Neural cell (in vitro differentiated cells): ENCODE results near the gene FAM151B. TPM values are rescaled to one million over a fixed set of nuclear protein-coding genes. Genes with fewer than 3 reads are reported as not detected.

ENCODE experiments used
- H2AFZ ChIP-seq: fragments of 200-600, 300-800 bp; sonication (generic), shearing (Covaris generic); 2 replicates; pipeline ENCODE4 v1.6.0; 2014; ENCODE audit warnings: low read depth, mild to moderate bottlenecking, antibody characterized with exemption, low read length, moderate library complexity
- H3F3A ChIP-seq: fragments of 200-600 bp; shearing (Covaris generic); 2 replicates; pipeline ENCODE4 v1.6.1; 2016; ENCODE audit warnings: mild to moderate bottlenecking, moderate library complexity, mixed read lengths, antibody characterized with exemption, low read length; ENCODE audit not compliant: insufficient read depth, poor library complexity, severe bottlenecking
- H3K27ac ChIP-seq: fragments of 200-600, 300-800 bp; sonication (generic), shearing (Covaris generic); 2 replicates; pipeline ENCODE4 v1.5.1; 2014; ENCODE audit warnings: mild to moderate bottlenecking, low read length, moderate library complexity
- H3K27me3 ChIP-seq: fragments of 300-800, 200-600 bp; sonication (generic), shearing (Covaris generic); 2 replicates; pipeline ENCODE4 v1.6.0; 2014; ENCODE audit warnings: mild to moderate bottlenecking, low read depth, low read length, moderate library complexity; ENCODE audit not compliant: insufficient read depth
- H3K36me3 ChIP-seq: fragments of 300-800, 200-600 bp; sonication (generic), shearing (Covaris generic); 2 replicates; pipeline ENCODE4 v1.5.1; 2014; ENCODE audit warnings: mild to moderate bottlenecking, antibody characterized with exemption, low read length, moderate library complexity; ENCODE audit not compliant: insufficient read depth
- H3K4me2 ChIP-seq: fragments of 300-800, 200-600 bp; sonication (generic), shearing (Covaris generic); 2 replicates; pipeline ENCODE4 v1.6.0; 2014; ENCODE audit warnings: mild to moderate bottlenecking, low read length
- H3K4me3 ChIP-seq: fragments of 300-800, 200-600 bp; sonication (generic), shearing (Covaris generic); 2 replicates; pipeline ENCODE4 v1.5.1; 2014; ENCODE audit warnings: mild to moderate bottlenecking, low read length, moderate library complexity
- H3K79me2 ChIP-seq: fragments of 200-600 bp; shearing (Covaris generic); replicated peaks from 2 replicates; pipeline ENCODE4 v1.6.0; 2014; ENCODE audit warnings: mild to moderate bottlenecking, low read length, moderate library complexity; ENCODE audit not compliant: insufficient read depth
- H3K9ac ChIP-seq: fragments of 300-800, 200-600 bp; sonication (generic), shearing (Covaris generic); 2 replicates; pipeline ENCODE4 v1.6.1; 2016; ENCODE audit warnings: mild to moderate bottlenecking, low read length, mixed read lengths
- H3K9me2 ChIP-seq: fragments of 200-600 bp; shearing (Covaris generic); 2 replicates; pipeline ENCODE4 v1.6.1; 2016; ENCODE audit warnings: mild to moderate bottlenecking, low read length, mixed read lengths; ENCODE audit not compliant: insufficient read depth
- H3K9me3 ChIP-seq: fragments of 200-600, 300-800 bp; sonication (generic), shearing (Covaris generic); 2 replicates; pipeline ENCODE4 v1.6.1; 2016; ENCODE audit warnings: mild to moderate bottlenecking, mixed run types, low read length, moderate library complexity, mixed read lengths
- H4K20me1 ChIP-seq: fragments of 200-600 bp; shearing (Covaris generic); 2 replicates; pipeline ENCODE4 v1.6.1; 2016; ENCODE audit warnings: mild to moderate bottlenecking, mixed run types; ENCODE audit not compliant: insufficient read depth
- EP300 ChIP-seq: fragments of 450-650 bp; conservative IDR thresholded peaks from 2 replicates; pipeline ENCODE4 v1.6.1; 2014; ENCODE audit warnings: antibody characterized with exemption, mild to moderate bottlenecking, moderate library complexity; ENCODE audit not compliant: poor library complexity, severe bottlenecking
- EZH2 ChIP-seq: fragments of 200-600, 300-800 bp; shearing (Covaris generic), sonication (generic); IDR thresholded peaks from 2 replicates; pipeline ENCODE4 v1.6.1; 2014; ENCODE audit warnings: antibody characterized with exemption, low read length, borderline replicate concordance, mild to moderate bottlenecking; ENCODE audit not compliant: insufficient read depth, poor library complexity, severe bottlenecking
- MXI1 ChIP-seq: fragments of 450-650 bp; conservative IDR thresholded peaks from 2 replicates; pipeline ENCODE4 v1.6.1; 2014; ENCODE audit warnings: antibody characterized with exemption, mild to moderate bottlenecking; ENCODE audit not compliant: poor library complexity, severe bottlenecking
- POLR2AphosphoS5 ChIP-seq: IDR thresholded peaks from 2 replicates; pipeline ENCODE4 v1.6.1; 2012
- RAD21 ChIP-seq: fragments of 450-650 bp; conservative IDR thresholded peaks from 2 replicates; pipeline ENCODE4 v1.6.1; 2014; ENCODE audit warnings: antibody characterized with exemption, mild to moderate bottlenecking, moderate library complexity
- SMC3 ChIP-seq: fragments of 450-650 bp; conservative IDR thresholded peaks from 2 replicates; pipeline ENCODE4 v1.6.1; 2014; ENCODE audit warnings: antibody characterized with exemption, mild to moderate bottlenecking, moderate library complexity; ENCODE audit not compliant: poor library complexity
- TAF1 ChIP-seq: IDR thresholded peaks from 2 replicates; pipeline ENCODE4 v1.6.1; 2012; ENCODE audit warnings: low read depth
- polyA plus RNA-seq: library from polyadenylated mRNA; depleted of rRNA; stranded (reverse); fragments of >200 nt; gene quantifications from 2 replicates; pipeline ENCODE4 v1.2.3, GENCODE V29; 2014
- TF ChIP-seq, protein P1 (sequence below): IDR thresholded peaks from 2 replicates; pipeline ENCODE4 v1.6.1; 2012; ENCODE audit warnings: borderline replicate concordance
- TF ChIP-seq, protein P2 (sequence below): fragments of 450-650 bp; IDR thresholded peaks from 2 replicates; pipeline ENCODE4 v1.5.1; 2014; ENCODE audit warnings: antibody characterized with exemption, mild to moderate bottlenecking, moderate library complexity; ENCODE audit not compliant: poor library complexity, severe bottlenecking

The FAM151B gene
- polyA plus RNA-seq, 1 donor from 2014 or later = 3.3 TPM

DNA sequence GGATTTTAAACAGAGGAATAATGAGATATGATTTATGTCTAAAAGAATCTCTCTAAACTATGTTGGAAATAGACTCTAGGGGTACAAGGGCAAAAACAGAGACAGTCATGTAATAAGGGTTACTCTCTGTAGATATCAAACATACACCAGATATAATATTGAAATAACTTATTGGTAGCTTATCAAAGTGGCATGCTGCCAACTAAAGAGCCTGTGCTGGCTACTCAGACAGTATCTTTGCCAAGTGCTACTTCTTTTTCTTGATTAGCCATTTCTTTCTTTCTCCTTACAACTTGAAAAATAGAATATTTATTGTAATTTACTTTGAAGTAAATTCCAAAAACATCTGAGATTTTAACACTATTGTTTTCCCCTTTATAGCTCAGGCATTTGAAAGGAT, 45.2 kb upstream of the FAM151B start:
- Histone ChIP-seq H3K79me2 (no peaks in the 10 kb centered on the region), H3K9me2 (no peaks in the 10 kb centered on the region), H3K9ac (no peak overlapping the region), H3F3A (no peaks in the 10 kb centered on the region), H3K27ac (no peak overlapping the region), H3K36me3 (peaks cover 3% of the 10 kb centered on the region), H4K20me1 (no peaks in the 10 kb centered on the region), H3K4me3 (no peak overlapping the region), H3K27me3 (no peaks in the 10 kb centered on the region), H2AFZ (no peak overlapping the region), H3K9me3 (no peaks in the 10 kb centered on the region), H3K4me2 (no peak overlapping the region)
- no peak for TF ChIP-seq EZH2
- no peak for TF ChIP-seq RAD21
- no peak for TF ChIP-seq TAF1
- TF ChIP-seq MXI1 = no peak
- TF ChIP-seq, protein P1, sequence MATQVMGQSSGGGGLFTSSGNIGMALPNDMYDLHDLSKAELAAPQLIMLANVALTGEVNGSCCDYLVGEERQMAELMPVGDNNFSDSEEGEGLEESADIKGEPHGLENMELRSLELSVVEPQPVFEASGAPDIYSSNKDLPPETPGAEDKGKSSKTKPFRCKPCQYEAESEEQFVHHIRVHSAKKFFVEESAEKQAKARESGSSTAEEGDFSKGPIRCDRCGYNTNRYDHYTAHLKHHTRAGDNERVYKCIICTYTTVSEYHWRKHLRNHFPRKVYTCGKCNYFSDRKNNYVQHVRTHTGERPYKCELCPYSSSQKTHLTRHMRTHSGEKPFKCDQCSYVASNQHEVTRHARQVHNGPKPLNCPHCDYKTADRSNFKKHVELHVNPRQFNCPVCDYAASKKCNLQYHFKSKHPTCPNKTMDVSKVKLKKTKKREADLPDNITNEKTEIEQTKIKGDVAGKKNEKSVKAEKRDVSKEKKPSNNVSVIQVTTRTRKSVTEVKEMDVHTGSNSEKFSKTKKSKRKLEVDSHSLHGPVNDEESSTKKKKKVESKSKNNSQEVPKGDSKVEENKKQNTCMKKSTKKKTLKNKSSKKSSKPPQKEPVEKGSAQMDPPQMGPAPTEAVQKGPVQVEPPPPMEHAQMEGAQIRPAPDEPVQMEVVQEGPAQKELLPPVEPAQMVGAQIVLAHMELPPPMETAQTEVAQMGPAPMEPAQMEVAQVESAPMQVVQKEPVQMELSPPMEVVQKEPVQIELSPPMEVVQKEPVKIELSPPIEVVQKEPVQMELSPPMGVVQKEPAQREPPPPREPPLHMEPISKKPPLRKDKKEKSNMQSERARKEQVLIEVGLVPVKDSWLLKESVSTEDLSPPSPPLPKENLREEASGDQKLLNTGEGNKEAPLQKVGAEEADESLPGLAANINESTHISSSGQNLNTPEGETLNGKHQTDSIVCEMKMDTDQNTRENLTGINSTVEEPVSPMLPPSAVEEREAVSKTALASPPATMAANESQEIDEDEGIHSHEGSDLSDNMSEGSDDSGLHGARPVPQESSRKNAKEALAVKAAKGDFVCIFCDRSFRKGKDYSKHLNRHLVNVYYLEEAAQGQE = no peak
- TF ChIP-seq SMC3 = no peak
- no peak for TF ChIP-seq EP300
- TF ChIP-seq POLR2AphosphoS5 = no peak
- TF ChIP-seq, protein P2, sequence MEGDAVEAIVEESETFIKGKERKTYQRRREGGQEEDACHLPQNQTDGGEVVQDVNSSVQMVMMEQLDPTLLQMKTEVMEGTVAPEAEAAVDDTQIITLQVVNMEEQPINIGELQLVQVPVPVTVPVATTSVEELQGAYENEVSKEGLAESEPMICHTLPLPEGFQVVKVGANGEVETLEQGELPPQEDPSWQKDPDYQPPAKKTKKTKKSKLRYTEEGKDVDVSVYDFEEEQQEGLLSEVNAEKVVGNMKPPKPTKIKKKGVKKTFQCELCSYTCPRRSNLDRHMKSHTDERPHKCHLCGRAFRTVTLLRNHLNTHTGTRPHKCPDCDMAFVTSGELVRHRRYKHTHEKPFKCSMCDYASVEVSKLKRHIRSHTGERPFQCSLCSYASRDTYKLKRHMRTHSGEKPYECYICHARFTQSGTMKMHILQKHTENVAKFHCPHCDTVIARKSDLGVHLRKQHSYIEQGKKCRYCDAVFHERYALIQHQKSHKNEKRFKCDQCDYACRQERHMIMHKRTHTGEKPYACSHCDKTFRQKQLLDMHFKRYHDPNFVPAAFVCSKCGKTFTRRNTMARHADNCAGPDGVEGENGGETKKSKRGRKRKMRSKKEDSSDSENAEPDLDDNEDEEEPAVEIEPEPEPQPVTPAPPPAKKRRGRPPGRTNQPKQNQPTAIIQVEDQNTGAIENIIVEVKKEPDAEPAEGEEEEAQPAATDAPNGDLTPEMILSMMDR = no peak

DNA sequence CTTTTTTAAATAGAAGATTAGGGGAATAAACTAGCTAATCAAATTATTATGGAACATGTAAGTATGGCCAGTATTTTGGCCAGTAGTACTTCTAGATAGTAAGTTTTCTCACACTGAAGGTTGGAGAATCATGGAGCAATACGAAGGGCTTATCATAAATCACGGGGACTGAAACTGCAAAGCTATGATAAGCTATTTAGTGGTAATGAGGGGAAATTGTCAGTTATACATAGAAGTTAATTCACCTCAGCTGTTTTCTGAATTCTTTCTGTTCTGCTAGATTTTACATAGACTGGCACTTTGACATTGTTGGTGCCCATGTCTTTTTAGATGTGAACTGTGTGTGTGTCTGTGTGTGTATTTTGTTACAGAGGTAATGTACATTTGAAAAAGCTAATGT, 34.5 kb upstream of the FAM151B start:
- Histone ChIP-seq H4K20me1 (no peaks in the 10 kb centered on the region), H3K9me3 (no peaks in the 10 kb centered on the region), H3K27ac (no peak overlapping the region), H3K79me2 (no peaks in the 10 kb centered on the region), H3K4me3 (no peak overlapping the region), H3K27me3 (no peaks in the 10 kb centered on the region), H3K4me2 (no peak overlapping the region), H3K9ac (no peak overlapping the region), H2AFZ (no peak overlapping the region), H3F3A (no peaks in the 10 kb centered on the region), H3K9me2 (no peaks in the 10 kb centered on the region), H3K36me3 (peaks cover 8% of the 10 kb centered on the region)
- TF ChIP-seq EP300 (no peak), SMC3 (no peak), RAD21 (no peak), TAF1 (no peak), POLR2AphosphoS5 (no peak)
- TF ChIP-seq, protein P1 = no peak
